Frontal cortex (tissue), 4 donors: Measurements from ENCODE around the gene FAM168B. TPM values are rescaled to one million over a fixed set of nuclear protein-coding genes. Genes with fewer than 3 reads are reported as not detected.
A peak's percentile ranks its signal among the peaks of the same experiment; 100 is the strongest.
"Not testable (repeated sequence)": the region's sequence is repeated elsewhere in the genome, so short reads cannot be mapped to it uniquely, and the experiment has no call there.

Experiments used
- DNase-seq, 2 donors: peaks; one replicate each; pipeline ENCODE4 v3.0.0; 2012; ENCODE audit warnings: low spot score in 2 of 2
- FAIRE-seq: peaks from 2 replicates; lab custom pipeline; 2012; peaks lifted over from hg19 to GRCh38; lab: Jason Lieb, UNC
- total RNA-seq: library from RNA; depleted of rRNA; stranded (reverse); fragments of >200 nt; gene quantifications from one replicate; pipeline ENCODE4 v1.2.3, GENCODE V29; 2014
- donor health status: control.
- donor health status: control.
- donor health status: control.

Gene FAM168B, protein sequence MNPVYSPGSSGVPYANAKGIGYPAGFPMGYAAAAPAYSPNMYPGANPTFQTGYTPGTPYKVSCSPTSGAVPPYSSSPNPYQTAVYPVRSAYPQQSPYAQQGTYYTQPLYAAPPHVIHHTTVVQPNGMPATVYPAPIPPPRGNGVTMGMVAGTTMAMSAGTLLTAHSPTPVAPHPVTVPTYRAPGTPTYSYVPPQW
- 159 TPM for total RNA-seq

DNA sequence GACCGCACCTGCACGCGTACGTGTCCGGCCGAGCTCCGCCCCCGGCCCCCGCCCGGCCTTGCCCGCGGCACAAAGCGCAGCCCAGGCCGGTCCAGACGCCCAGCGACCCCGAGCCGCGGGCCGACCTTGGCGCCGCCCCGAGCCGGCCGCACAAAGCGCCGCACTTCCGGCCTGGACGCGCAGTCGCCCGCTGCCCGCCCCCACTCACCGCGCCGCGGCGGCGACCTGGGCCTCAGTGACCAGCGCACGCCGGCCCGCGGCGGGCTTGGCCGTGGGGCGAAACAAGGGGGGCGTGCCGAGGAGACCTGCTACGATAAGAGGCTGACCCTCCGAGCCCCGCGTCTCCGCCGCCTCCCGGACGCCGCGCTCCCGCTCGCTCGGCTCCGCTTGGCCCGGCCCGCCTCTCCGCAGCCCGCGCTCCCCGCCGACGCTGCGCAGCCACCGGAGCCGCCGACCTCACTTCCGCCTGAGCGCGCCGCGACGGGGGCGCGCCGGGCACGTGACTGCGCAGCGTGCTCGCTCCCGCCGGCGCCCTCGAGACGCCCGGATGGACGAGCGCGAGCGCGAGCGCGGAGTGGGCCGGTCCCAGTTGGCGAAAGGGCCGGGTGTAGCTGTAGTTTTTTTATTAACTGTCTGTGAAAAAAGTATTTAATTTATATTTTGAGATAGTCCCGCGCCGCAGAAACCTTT is at the start of gene FAM168B:
TSS of gene FAM168B (minus strand) at position 455 of the 690 bp plus-strand sequence. CDS start 10,814 bp downstream, outside the sequence.
- FAIRE-seq = no peak
- peak; percentile 93 to 96 for DNase-seq

- no peak for DNase-seq
- FAIRE-seq = no peak
Observed at GRCh38 chr2:131142849-131143248, 49.6 kb upstream of the FAM168B start.

DNA sequence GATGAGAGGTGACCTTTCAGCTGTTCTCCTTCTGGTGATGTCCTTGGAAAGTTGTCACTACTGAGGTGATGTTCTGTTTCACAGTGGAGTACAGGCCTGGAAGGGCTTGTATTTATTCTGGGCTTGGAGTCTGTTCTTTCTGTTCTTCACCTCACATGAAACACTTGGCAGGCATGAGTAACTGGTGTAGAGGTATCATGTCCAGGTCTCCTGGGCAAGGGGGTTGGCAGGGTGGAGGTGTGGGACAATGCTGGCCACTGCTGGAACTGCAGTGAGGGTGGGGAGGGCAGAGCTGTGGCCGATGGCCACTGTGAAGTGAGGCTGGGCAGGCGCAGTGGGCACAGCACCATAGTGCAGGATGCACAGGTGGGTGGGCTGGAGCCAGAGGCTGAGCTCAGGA is 47.3 kb upstream of the FAM168B start:
- FAIRE-seq (no peak), DNase-seq (no peak)

DNA sequence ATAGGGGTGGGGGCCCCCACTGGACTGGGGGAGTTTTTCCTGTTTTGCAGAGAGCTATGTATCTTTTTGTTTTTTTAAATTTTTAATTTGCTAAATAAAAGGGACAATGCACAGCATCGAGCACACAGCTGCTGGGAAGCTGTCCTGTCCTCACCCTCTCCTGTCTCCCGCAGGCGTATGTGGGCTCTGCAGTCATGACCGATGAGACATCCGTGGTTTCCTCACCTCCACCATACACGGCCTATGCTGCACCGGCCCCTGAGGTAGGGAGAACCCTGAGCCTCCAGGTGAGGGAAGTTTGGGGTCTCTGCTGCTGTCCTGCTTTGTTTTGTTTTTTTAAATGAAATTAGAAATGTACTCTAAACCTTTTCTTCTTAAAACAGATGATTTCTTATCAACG is 39.5 kb upstream of the FAM168B start:
- FAIRE-seq (no peak), DNase-seq (no peak)

DNA sequence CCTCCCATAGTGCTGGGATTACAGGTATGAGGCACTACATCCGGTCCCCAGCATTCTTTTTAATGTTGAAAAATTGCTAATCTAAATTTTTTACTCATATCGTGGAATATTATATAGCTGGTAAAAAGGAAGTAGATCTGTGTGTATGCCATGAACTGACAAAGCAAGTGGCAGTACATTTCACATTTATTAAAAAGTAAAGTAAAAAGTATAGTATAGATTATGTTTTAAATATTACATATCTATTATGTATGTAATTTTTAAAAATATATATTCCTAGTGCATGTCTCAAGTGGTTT is 37.0 kb upstream of the FAM168B start:
- FAIRE-seq = no peak
- no peak for DNase-seq

- FAIRE-seq (no peak), DNase-seq (no peak)
Observed at GRCh38 chr2:131127981-131128380, 34.7 kb upstream of the FAM168B start.

DNA sequence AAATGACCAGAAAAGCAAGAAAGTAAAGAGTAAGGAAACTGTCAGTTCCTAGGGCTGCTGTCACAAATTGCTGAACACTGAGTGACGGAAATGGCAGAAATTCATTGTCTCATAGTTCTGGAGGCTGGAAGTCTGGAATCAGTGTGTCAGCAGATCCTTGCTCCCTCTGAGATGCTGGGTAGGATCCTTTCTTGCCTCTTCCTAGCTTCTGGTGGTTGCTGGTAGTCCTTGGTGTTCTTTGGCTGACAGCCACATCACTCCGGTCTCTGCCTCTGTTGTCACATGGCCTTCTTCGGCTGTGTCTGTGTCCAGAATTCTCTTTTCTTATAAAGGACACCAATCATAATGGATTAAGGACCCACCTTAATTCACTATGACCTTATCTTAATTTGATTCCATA is 33.8 kb upstream of the FAM168B start:
- FAIRE-seq = no peak
- no peak for DNase-seq

DNA sequence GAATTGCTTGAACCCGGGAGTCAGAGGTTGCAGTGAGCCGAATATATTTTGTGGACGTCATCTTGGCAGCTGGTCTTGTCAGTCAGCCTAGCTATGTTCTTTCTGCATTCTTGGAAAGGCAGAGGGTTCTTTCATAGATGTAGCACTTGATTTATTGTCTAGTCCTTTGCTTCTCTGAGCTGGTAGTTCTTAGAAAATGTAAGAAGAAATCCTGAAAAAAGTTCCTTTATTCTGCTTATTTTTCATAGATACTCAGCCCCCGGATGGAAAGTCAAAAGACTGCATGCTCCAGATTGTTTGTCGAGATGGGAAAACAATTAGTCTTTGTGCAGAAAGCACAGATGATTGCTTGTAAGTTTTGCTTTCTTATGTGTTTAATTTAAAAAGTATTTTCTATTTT is 33.2 kb upstream of the FAM168B start:
- FAIRE-seq = no peak
- DNase-seq = no peak

DNA sequence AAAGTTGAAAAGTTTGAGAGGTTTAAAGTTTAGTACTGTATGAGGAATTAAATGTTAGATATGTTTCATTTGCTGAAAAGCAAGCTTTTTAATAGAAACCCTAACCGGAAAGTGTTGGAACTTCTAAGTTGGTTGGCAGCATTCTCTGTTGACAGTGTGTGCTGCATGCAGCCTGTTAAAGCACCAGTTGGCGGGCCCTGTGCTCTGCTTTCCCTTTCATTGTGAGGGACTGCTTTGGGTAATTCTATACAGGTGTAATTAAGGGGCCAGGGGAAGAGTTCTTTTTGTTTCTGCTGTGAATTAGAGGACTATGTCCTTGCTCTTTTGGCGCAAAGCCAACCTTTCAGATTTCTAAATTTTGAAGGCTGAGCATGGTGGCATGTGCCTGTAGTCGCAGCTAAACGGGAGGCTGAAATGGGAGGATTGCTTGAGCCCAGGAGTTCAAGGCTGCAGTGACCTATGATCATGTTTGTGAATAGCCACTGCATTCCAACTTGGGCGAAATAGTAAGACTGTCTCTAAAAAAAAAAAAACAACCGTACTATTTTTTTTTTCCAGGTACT is 32.0 kb upstream of the FAM168B start:
- no peak for DNase-seq
- no peak for FAIRE-seq

GRCh38 chr2:131123192-131123591 is 29.9 kb upstream of the FAM168B start:
- DNase-seq = no peak
- FAIRE-seq = no peak

- no peak for DNase-seq
- no peak for FAIRE-seq
Observed at GRCh38 chr2:131122496-131122895, 29.2 kb upstream of the FAM168B start.

DNA sequence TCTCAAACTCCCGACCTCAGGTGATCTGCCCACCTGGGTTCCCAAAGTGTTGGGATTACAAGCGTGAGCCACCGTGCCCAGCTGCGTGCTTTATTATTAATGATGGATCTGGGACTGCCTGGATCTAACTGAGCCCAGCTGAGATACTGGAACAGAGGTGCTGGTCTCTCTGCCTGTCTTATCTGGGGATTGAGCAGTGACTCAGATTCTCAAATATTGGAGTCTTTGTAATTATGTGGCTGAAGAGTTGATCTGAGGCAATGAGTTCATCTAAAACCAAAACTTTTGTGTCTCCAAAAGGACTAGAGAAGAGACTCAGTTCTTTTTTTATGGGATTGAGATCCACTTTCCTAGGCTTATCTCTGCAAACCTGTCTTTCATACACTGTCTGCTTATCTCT is 28.2 kb upstream of the FAM168B start:
- no peak for FAIRE-seq
- DNase-seq = no peak

GRCh38 chr2:131120815-131121317 is 27.6 kb upstream of the FAM168B start:
- DNase-seq (no peak), FAIRE-seq (no peak)

DNA sequence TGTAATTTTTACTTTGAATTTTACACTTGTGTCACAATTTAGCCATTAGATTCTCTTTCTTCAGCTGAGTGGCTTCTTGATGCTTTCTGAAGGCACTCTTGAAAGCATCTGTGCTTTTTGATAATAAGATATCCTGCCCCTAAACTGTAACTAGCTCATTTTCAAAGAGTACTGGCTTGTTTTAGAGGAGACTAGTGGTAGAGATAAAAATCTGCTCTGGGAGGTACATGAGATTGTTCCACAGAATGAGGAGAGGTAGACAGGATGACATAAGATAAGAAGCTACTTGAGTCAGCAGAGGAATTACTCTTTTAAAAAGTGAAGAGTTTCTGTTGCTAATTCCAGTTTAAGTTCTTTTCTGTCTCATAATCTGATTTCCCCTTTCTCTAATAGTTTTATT is 22.5 kb upstream of the FAM168B start:
- no peak for DNase-seq
- FAIRE-seq = no peak

GRCh38 chr2:131114950-131115349 is 21.7 kb upstream of the FAM168B start:
- not testable (repeated sequence) for FAIRE-seq, DNase-seq

DNA sequence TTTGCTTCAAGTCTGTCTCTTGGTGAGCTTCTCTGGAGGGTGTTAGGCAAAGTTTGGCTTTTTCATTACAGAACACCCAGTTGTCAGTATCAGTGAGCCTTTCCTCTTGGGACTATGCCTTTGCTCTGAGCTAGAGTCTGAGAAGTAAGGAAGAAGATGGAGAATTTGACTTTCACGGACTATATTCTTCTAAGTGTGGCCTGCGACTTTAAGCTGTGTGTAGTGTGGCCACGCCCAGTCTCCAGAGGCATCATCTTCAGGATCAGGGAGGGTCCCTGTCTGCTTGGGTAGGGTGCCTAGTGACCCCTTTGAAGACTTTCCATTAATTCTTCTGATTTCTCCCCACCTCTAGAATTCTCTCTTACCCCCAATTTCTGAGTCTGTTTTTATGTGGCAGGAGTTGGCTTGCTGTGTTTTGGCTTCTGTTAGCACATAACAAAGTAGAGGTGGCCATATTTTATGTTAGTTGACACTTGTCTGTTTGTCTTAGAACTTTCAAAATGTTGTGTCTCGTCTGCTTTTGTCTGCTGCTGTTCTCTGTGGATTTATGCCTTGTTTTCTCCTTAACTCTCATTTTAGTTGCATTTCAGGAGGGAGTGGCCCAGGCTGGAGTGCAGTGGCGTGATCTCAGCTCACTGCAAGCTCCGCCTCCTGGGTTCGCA is 20.4 kb upstream of the FAM168B start:
- no peak for FAIRE-seq

GRCh38 chr2:131112529-131112928 is 19.3 kb upstream of the FAM168B start:
- no peak for DNase-seq
- FAIRE-seq = no peak

More for the DNA sequence above, 20.4 kb upstream of the FAM168B start:
- DNase-seq = no peak

- no peak for DNase-seq
- FAIRE-seq = no peak
Observed at GRCh38 chr2:131105950-131106801, 12.9 kb upstream of the FAM168B start.

DNA sequence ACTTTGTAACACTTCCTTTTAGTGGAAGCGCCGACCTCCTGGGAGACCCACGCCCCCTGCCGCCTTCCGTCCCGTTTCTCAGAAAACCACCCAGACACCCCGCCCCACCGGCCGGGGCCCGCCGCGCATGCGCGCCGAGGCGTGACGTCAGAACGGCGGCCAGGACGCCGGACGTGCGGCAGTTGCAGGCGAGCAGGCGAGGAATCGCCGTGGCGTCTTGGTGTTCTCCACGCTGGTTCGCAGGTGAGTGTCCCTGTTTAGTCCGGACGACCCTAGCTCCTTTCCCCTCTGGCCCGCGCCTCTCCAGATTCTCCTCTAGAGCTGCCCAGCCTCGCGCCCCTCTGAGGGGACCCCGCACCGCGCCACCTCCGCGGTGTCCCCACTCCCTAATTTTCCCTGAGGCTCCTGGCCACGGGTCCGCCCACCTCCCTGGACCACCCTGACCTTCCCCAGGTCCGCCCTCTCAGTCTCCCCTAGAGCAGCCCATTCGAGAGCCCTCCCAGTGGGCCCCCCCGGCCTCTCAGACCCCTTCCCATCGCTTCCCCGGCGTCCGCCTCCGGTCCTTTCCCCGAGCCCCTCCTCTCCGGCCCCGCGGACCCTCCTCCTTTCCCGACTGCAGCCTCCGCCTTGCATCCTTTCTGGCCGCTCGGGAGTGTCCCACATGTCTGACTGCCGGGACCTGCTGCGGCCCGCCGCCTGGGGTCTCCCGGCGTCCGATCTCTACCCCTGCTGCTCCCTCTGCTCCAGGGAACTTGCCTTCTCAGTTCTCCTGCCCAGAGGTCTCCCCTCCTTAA is 12.1 kb upstream of the FAM168B start, which contains the start of gene PLEKHB2:
TSS of gene PLEKHB2 (plus strand) at position 181 of the 794 bp plus-strand sequence. CDS start 15,606 bp downstream, outside the sequence.
- DNase-seq = peak; percentile 89 to 90
- FAIRE-seq = no peak
